K562 (cell line): ENCODE data around the gene PTRHD1. TPM values are rescaled to one million over a fixed set of nuclear protein-coding genes. Genes with fewer than 3 reads are reported as not detected.

Experiments
- ATAC-seq: fragments of 200-7000 bp; cut with Tn5 transposase; 3 replicates; pipeline ENCODE4 v1.9.1; 2020; ENCODE audit warnings: moderate library complexity
- BruUV-seq: library from RNA; stranded (reverse); fragments of 400-500 nt; replicated peaks from 2 replicates; lab custom pipeline; 2021; lab: Mats Ljungman, UMichigan
- CTCF ChIA-PET: fragments of 300-600 bp; formaldehyde crosslinking; extraction: SDS; loops from one replicate; lab custom pipeline; 2021; ENCODE audit warnings: low intra/inter-chr PET ratio; lab: Yijun Ruan, JAX
- POLR2A ChIA-PET: fragments of 300-600, 350-650 bp; sonication (Branson Sonifier 250); formaldehyde crosslinking; extraction: SDS; loops from one replicate; lab custom pipeline; 2021; ENCODE audit warnings: antibody characterized with exemption, inconsistent platforms; lab: Yijun Ruan, JAX
- DNase-seq, 4 experiments: peaks; one replicate each; pipeline versions ENCODE4 v3.0.0 to v3.0.0-alpha.2; 2011 to 2018; ENCODE audit warnings: low spot score in 3 of 4, mixed read lengths in 3 of 4; ENCODE audit errors: extremely low read depth in 1 of 4
- FAIRE-seq: peaks from 2 replicates; lab custom pipeline; 2011; peaks lifted over from hg19 to GRCh38; lab: Jason Lieb, UNC
- H2AFZ ChIP-seq: 2 replicates; pipeline ENCODE4 v1.6.0; 2011; ENCODE audit warnings: low read depth, low read length, control low read depth, inconsistent platforms
- H3K27ac ChIP-seq: fragments of 200-600 bp; 3 replicates; pipeline ENCODE4 v1.8.0; 2011; ENCODE audit warnings: low read depth, mild to moderate bottlenecking, control low read depth, inconsistent platforms, low read length, moderate library complexity, mixed read lengths; ENCODE audit errors: extremely low read depth
- H3K27me3 ChIP-seq, 2 experiments: fragments of 300-600 bp in 1 of 2; 2 replicates in 1 of 2; 3 replicates in 1 of 2; pipeline versions ENCODE4 v1.6.0 to v1.8.0; 2011; ENCODE audit warnings: inconsistent platforms in 2 of 2, low read length in 2 of 2, mild to moderate bottlenecking in 1 of 2, mixed read lengths in 1 of 2, moderate library complexity in 1 of 2; ENCODE audit not compliant: control insufficient read depth in 2 of 2, insufficient read depth in 2 of 2
- H3K36me3 ChIP-seq: fragments of 300-600 bp; 3 replicates; pipeline ENCODE4 v1.8.0; 2011; ENCODE audit warnings: mild to moderate bottlenecking, low read length, inconsistent platforms; ENCODE audit not compliant: control insufficient read depth, insufficient read depth
- H3K4me1 ChIP-seq, 2 experiments: fragments of 200-600 bp in 1 of 2; replicated peaks in 1 of 2; 2 replicates in 1 of 2; 3 replicates in 1 of 2; pipeline versions ENCODE4 v1.5.1 to v1.8.0; 2011; ENCODE audit warnings: inconsistent platforms in 2 of 2, low read length in 2 of 2, mild to moderate bottlenecking in 1 of 2, mixed read lengths in 1 of 2, moderate library complexity in 1 of 2; ENCODE audit not compliant: control insufficient read depth in 2 of 2, insufficient read depth in 2 of 2
- H3K4me2 ChIP-seq: 2 replicates; pipeline ENCODE4 v1.6.1; 2011; ENCODE audit warnings: low read length, control low read depth, inconsistent platforms, mixed read lengths; ENCODE audit not compliant: insufficient read depth
- H3K4me3 ChIP-seq: fragments of 200-600 bp; sonication (generic), shearing (Covaris generic); 2 replicates; pipeline ENCODE4 v1.5.1; 2016; ENCODE audit warnings: control low read depth, inconsistent platforms
- H3K79me2 ChIP-seq: fragments of 200-600 bp; 3 replicates; pipeline ENCODE4 v1.8.0; 2011; ENCODE audit warnings: low read length, inconsistent platforms; ENCODE audit not compliant: control insufficient read depth, insufficient read depth
- H3K9ac ChIP-seq, 2 experiments: 2 replicates each; pipeline versions ENCODE4 v1.6.0 to v1.6.1; 2011; ENCODE audit warnings: low read depth in 2 of 2, low read length in 2 of 2, control low read depth in 1 of 2, inconsistent platforms in 1 of 2, mild to moderate bottlenecking in 1 of 2, mixed read lengths in 1 of 2; ENCODE audit not compliant: insufficient read depth in 1 of 2
- H3K9me1 ChIP-seq: one replicate; pipeline ENCODE4 v1.6.0; 2011; ENCODE audit warnings: inconsistent platforms, mild to moderate bottlenecking, low read length, moderate library complexity; ENCODE audit not compliant: control insufficient read depth, insufficient read depth
- H3K9me3 ChIP-seq: replicated peaks from 2 replicates; pipeline ENCODE4 v1.5.1; 2011; ENCODE audit warnings: low read depth, low read length, inconsistent platforms; ENCODE audit not compliant: control insufficient read depth, insufficient read depth
- H4K20me1 ChIP-seq: replicated peaks from 2 replicates; pipeline ENCODE4 v1.6.1; 2011; ENCODE audit warnings: low read length, inconsistent platforms, mixed read lengths; ENCODE audit not compliant: control insufficient read depth, insufficient read depth
- ATF7 ChIP-seq: fragments of 450-650 bp; IDR thresholded peaks from 2 replicates; pipeline ENCODE4 v1.7.1; 2014; ENCODE audit warnings: mild to moderate bottlenecking, moderate library complexity
- CHAMP1 ChIP-seq: fragments of 450-650 bp; IDR thresholded peaks from 2 replicates; pipeline ENCODE4 v1.6.1; 2016; ENCODE audit warnings: mild to moderate bottlenecking
- CTCF ChIP-seq, 3 experiments: IDR thresholded peaks in 2 of 3; conservative IDR thresholded peaks in 1 of 3; 2 replicates each; pipeline ENCODE4 v1.5.1; 2011 to 2012; ENCODE audit warnings: low read length in 3 of 3, mild to moderate bottlenecking in 3 of 3, control low read depth in 2 of 3, improper control_type of control experiment in 1 of 3, inconsistent platforms in 1 of 3, low read depth in 1 of 3, mixed read lengths in 1 of 3, moderate library complexity in 1 of 3; ENCODE audit not compliant: insufficient read depth in 2 of 3
- EP400 ChIP-seq: fragments of 450-650 bp; IDR thresholded peaks from 2 replicates; pipeline ENCODE4 v1.6.1; 2017; ENCODE audit warnings: antibody characterized with exemption, mild to moderate bottlenecking, moderate library complexity
- GATA2 ChIP-seq: sonication (generic); formaldehyde crosslinking; IDR thresholded peaks from 2 replicates; pipeline ENCODE4 v1.4.0; 2020; ENCODE audit warnings: mild to moderate bottlenecking, missing genetic modification reagents
- KLF13 ChIP-seq: fragments of 450-650 bp; IDR thresholded peaks from 2 replicates; pipeline ENCODE4 v1.6.1; 2016; ENCODE audit warnings: missing genetic modification characterization, low read depth, mild to moderate bottlenecking, missing compliant biosample characterization, moderate library complexity, borderline replicate concordance
- POLR2G ChIP-seq: fragments of 200-400 bp; formaldehyde crosslinking; IDR thresholded peaks from 2 replicates; pipeline ENCODE4 v1.6.1; 2017; ENCODE audit warnings: low read depth, mild to moderate bottlenecking, antibody characterized with exemption, low read length, moderate library complexity
- RAD21 ChIP-seq, 2 experiments: fragments of 250-450 bp in 1 of 2; fragments of 450-650 bp in 1 of 2; sonication (Bioruptor Pico) in 1 of 2; formaldehyde crosslinking in 1 of 2; IDR thresholded peaks in 1 of 2; conservative IDR thresholded peaks in 1 of 2; 2 replicates each; pipeline versions ENCODE4 v1.4.0 to v1.8.0; 2020 to 2022; ENCODE audit warnings: mild to moderate bottlenecking in 2 of 2, moderate library complexity in 1 of 2
- SMARCA4 ChIP-seq: fragments of 450-650 bp; IDR thresholded peaks from 2 replicates; pipeline ENCODE4 v1.6.1; 2016
- ZFPM2 ChIP-seq: fragments of 250-450 bp; sonication (Bioruptor Pico); IDR thresholded peaks from 2 replicates; pipeline ENCODE4 v1.5.1; 2022; ENCODE audit warnings: mild to moderate bottlenecking
- ZNF778 ChIP-seq: fragments of 450-650 bp; formaldehyde crosslinking; IDR thresholded peaks from 2 replicates; pipeline ENCODE4 v1.4.0; 2020; ENCODE audit warnings: mild to moderate bottlenecking, moderate library complexity
- WGBS: fragments of 100-300 bp; shearing (Covaris generic); methylation state at CpG from one replicate; pipeline ENCODE4 v1.1.6; 2016; ENCODE audit warnings: low coverage, mixed read lengths; ENCODE audit not compliant: insufficient coverage; ENCODE audit errors: missing lambda C conversion rate; 5-methylcytosine and 5-hydroxymethylcytosine counted together
- in situ Hi-C: fragments of 300-500 bp; cut with MboI; formaldehyde crosslinking; loops from 4 replicates; pipeline ENCODE4 v1.15.0; 2018; ENCODE audit warnings: inconsistent platforms, mixed read lengths
- intact Hi-C: fragments of 100-400 bp; cut with micrococcal nuclease; formaldehyde crosslinking; loops from 2 replicates; pipeline ENCODE4 v1.14.2; 2022
- polyA plus RNA-seq, 8 experiments: library from polyadenylated mRNA; depleted of rRNA in 4 of 8; stranded (reverse) in 5 of 8; unstranded in 3 of 8; fragments of >200 nt; fragmentation: Nextera tagmentation in 2 of 8; fragmentation: Illumina TruSeq in 1 of 8; extraction: Ambion mirVana in 2 of 8; extraction: Trizol in 1 of 8; gene quantifications; 2 replicates each; pipeline versions ENCODE4 v1.2.1 to v1.2.3, GENCODE V29; 2011 to 2014; ENCODE audit warnings: inconsistent platforms in 1 of 8, missing spikeins in 1 of 8
- total RNA-seq, 7 experiments: library from RNA; depleted of rRNA in 6 of 7; stranded (reverse); fragments of >200 nt in 6 of 7; fragmentation: Illumina TruSeq in 2 of 7; extraction: Trizol in 2 of 7; gene quantifications; 2 replicates each; pipeline versions ENCODE4 v1.2.1 to v1.2.3, GENCODE V29; 2011 to 2021; ENCODE audit warnings: low replicate concordance in 1 of 7

Gene PTRHD1
- total and polyA plus RNA-seq, 9 of the 15 experiments (the other 6 are each of a cell fraction or from before 2014, with no cell fraction given): 15.8 to 83.2 (median 46.6) TPM

- TF ChIP-seq GATA2 (CRISPR knock-in tag): no peak
- peak; percentile 52 for TF ChIP-seq POLR2G
- no peak for TF ChIP-seq EP400
These were observed 37.6 kb upstream of the PTRHD1 start for GRCh38 chr2:24830786-24831185.

DNA sequence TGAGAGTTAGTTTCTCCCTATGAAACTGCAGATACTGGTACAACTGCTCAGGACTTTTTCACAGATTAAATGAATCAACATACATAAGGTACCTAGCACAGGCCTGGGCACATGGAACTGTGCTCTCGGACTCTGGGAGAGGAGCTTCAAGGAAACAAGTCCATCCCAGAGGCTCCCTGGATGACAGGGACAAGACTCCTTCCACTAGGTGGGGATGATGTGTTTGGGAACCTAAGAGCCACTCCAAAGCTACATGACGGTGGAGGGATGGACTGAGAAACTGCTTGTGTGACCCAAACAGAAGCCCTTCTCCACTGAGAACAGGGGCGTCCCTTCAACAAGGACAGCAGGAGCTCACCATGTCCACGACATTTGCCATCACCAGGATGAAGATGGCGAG lies 37.2 kb upstream of the PTRHD1 start:
- in situ Hi-C loops (no loop called here), intact Hi-C loops (no loop called here)
- Histone ChIP-seq H3K4me2 (no peak overlapping the region), H3K9me1 (no peaks in the 10 kb centered on the region), H3K36me3 (peaks cover 53% of the 10 kb centered on the region; the same call in 2 of the 3 replicates), H4K20me1 (no peaks in the 10 kb centered on the region), H3K4me3 (no peak overlapping the region), H3K27ac (no peak overlapping the region), H2AFZ (no peak overlapping the region), H3K9ac (0 out of 4 replicates have a peak overlapping the region, but pooled peaks of 1 of the 2 experiments have one; percentile 19), H3K9me3 (no peaks in the 10 kb centered on the region), H3K27me3 (no peaks in the 10 kb centered on the region), H3K79me2 (no peaks in the 10 kb centered on the region), H3K4me1 (peaks cover 0 to 5% of the 10 kb centered on the region in 2 experiments; a peak in 2 of 5 replicates)
- WGBS: 86% methylated on average over 5 of the region's 5 CpGs
- DNase-seq (no peak), FAIRE-seq (no peak), ATAC-seq (no peak)
- ChIA-PET POLR2A (interaction anchor here (0.6 kb wide), 1 partner anchor 59 kb away, joined by 3 read pairs; no protein-coding TSS in a partner anchor), CTCF (interaction anchor here (0.7 kb wide), 1 partner anchor 403 kb away, joined by 3 read pairs; no protein-coding TSS in a partner anchor)
- BruUV-seq: no TSS peak
- no peak for TF ChIP-seq SMARCA4
- TF ChIP-seq ATF7: no peak
- TF ChIP-seq KLF13 (tag): no peak
- TF ChIP-seq CTCF (IDR thresholded peaks at IDR 0.05 in 2 of 3, conservative IDR thresholded peaks at IDR 0.05 in 1 of 3; ENCODE audit: insufficient read depth in 2 of 3, low read depth in 1 of 3, low read length in 3 of 3): peak in 1 of 3 experiments; percentile 26; a peak in 2 of 6 replicates
- TF ChIP-seq RAD21 (CRISPR knock-in tag; conservative IDR thresholded peaks at IDR 0.05 in 1 of 2, IDR thresholded peaks at IDR 0.05 in 1 of 2): peak in 1 of 2 experiments; percentile 34; a peak in 1 of 4 replicates
- no peak for TF ChIP-seq ZFPM2 (CRISPR knock-in tag)
- TF ChIP-seq ZNF778 (CRISPR knock-in tag): no peak
- no peak for TF ChIP-seq CHAMP1

More at GRCh38 chr2:24830786-24831185, 37.6 kb upstream of the PTRHD1 start:
- ATAC-seq (no peak), DNase-seq (no peak), FAIRE-seq (no peak)
- Histone ChIP-seq H3K27me3 (no peaks in the 10 kb centered on the region), H3K4me2 (no peak overlapping the region), H2AFZ (no peak overlapping the region), H3K9me1 (no peaks in the 10 kb centered on the region), H3K4me3 (no peak overlapping the region), H3K36me3 (peaks cover 52% of the 10 kb centered on the region; the same call in 2 of the 3 replicates), H3K4me1 (peaks cover 0 to 5% of the 10 kb centered on the region in 2 experiments; a peak in 2 of 5 replicates), H3K9me3 (no peaks in the 10 kb centered on the region), H3K27ac (no peak overlapping the region), H3K9ac (peak overlapping the region in 1 of 2 experiments; percentile 19; a peak in 1 of 4 replicates), H4K20me1 (no peaks in the 10 kb centered on the region), H3K79me2 (no peaks in the 10 kb centered on the region)
- in situ Hi-C loops (no loop called here), intact Hi-C loops (no loop called here)
- CTCF ChIA-PET: no interaction called here
- no TSS peak for BruUV-seq
- POLR2A ChIA-PET: interaction anchor here (0.6 kb wide), 1 partner anchor 58 kb away, joined by 3 read pairs; no protein-coding TSS in a partner anchor
- 90% methylated on average over 10 of the region's 12 CpGs for WGBS
